WTC11 (cell line): Measurements from ENCODE around the gene ANGPTL2. TPM values are rescaled to one million over a fixed set of nuclear protein-coding genes. Genes with fewer than 3 reads are reported as not detected.

Source experiments
- ATAC-seq: fragments of 200-7000 bp; cut with Tn5 transposase; 2 replicates; pipeline ENCODE4 v1.10.0; 2021; ENCODE audit warnings: mild to moderate bottlenecking, moderate library complexity
- CTCF ChIA-PET: fragments of 300-600 bp; sonication (Branson Sonifier 250); formaldehyde crosslinking; loops from one replicate; lab custom pipeline; 2021; ENCODE audit warnings: antibody characterized with exemption; lab: Charles Lee
- POLR2A ChIA-PET: fragments of 350-600 bp; sonication (Branson Sonifier 250); formaldehyde crosslinking; loops from one replicate; lab custom pipeline; 2021; ENCODE audit warnings: antibody characterized with exemption; lab: Charles Lee
- DNase-seq: peaks from one replicate; pipeline ENCODE4 v3.0.0; 2021; ENCODE audit warnings: low spot score
- H3K27ac Mint-ChIP-seq: 2 replicates; pipeline ENCODE4 v1.8.0; 2021; ENCODE audit warnings: mixed read lengths
- H3K27me3 Mint-ChIP-seq: 2 replicates; pipeline ENCODE4 v1.8.0; 2021; ENCODE audit warnings: low read depth, mild to moderate bottlenecking, moderate library complexity, mixed read lengths
- H3K36me3 Mint-ChIP-seq: 2 replicates; pipeline ENCODE4 v1.8.0; 2021; ENCODE audit warnings: mixed read lengths
- H3K4me1 Mint-ChIP-seq: 2 replicates; pipeline ENCODE4 v1.8.0; 2022; ENCODE audit warnings: mixed read lengths
- H3K4me3 Mint-ChIP-seq: 2 replicates; pipeline ENCODE4 v1.8.0; 2021; ENCODE audit warnings: mild to moderate bottlenecking, moderate library complexity, mixed read lengths
- H3K9me3 Mint-ChIP-seq: 2 replicates; pipeline ENCODE4 v1.8.0; 2021; ENCODE audit warnings: mixed read lengths
- AR ChIP-seq: fragments of 250-450 bp; sonication (Bioruptor Pico); IDR thresholded peaks from 2 replicates; pipeline ENCODE4 v1.9.0; 2021; ENCODE audit warnings: mild to moderate bottlenecking
- CDX4 ChIP-seq: fragments of 250-450 bp; sonication (Bioruptor Pico); IDR thresholded peaks from 2 replicates; pipeline ENCODE4 v1.9.0; 2021; ENCODE audit warnings: moderate library complexity, mild to moderate bottlenecking, inconsistent platforms, borderline replicate concordance
- E2F4 ChIP-seq: sonication (generic); formaldehyde crosslinking; IDR thresholded peaks from 2 replicates; pipeline ENCODE4 v1.8.1; 2022; ENCODE audit warnings: low read depth, mild to moderate bottlenecking, moderate library complexity, missing genetic modification reagents, borderline replicate concordance
- KAT7 ChIP-seq: sonication (generic); formaldehyde crosslinking; IDR thresholded peaks from 2 replicates; pipeline ENCODE4 v1.8.1; 2023; ENCODE audit warnings: missing genetic modification reagents, mild to moderate bottlenecking, borderline replicate concordance
- NFATC4 ChIP-seq: fragments of 250-450 bp; sonication (Bioruptor Pico); IDR thresholded peaks from 2 replicates; pipeline ENCODE4 v1.9.0; 2021; ENCODE audit warnings: mild to moderate bottlenecking
- SOX15 ChIP-seq: fragments of 250-450 bp; sonication (Bioruptor Pico); IDR thresholded peaks from 2 replicates; pipeline ENCODE4 v1.9.0; 2021; ENCODE audit warnings: mild to moderate bottlenecking
- TCF7 ChIP-seq: sonication (generic); formaldehyde crosslinking; IDR thresholded peaks from 2 replicates; pipeline ENCODE4 v1.8.0; 2022; ENCODE audit warnings: mild to moderate bottlenecking, low read depth, missing genetic modification reagents, moderate library complexity
- ZNF121 ChIP-seq: sonication (generic); formaldehyde crosslinking; IDR thresholded peaks from 2 replicates; pipeline ENCODE4 v1.8.0; 2023; ENCODE audit warnings: missing genetic modification reagents
- ZNF317 ChIP-seq: sonication (generic); formaldehyde crosslinking; IDR thresholded peaks from 2 replicates; pipeline ENCODE4 v1.8.1; 2023; ENCODE audit warnings: low read depth, mild to moderate bottlenecking, moderate library complexity, missing genetic modification reagents, borderline replicate concordance
- total RNA-seq: library from RNA; stranded (reverse); gene quantifications from 3 replicates; pipeline ENCODE4 v1.2.3, GENCODE V29; 2021

ANGPTL2 gene
- total RNA-seq, 1 experiment from 2014 or later: 4.5 TPM

- DNase-seq: no peak
- no peaks in the 10 kb centered on the region for H3K27me3 Mint-ChIP-seq
- TF ChIP-seq ZNF317 (CRISPR knock-in tag) (no peak), AR (no peak), SOX15 (CRISPR knock-in tag) (no peak), CDX4 (CRISPR knock-in tag) (no peak), E2F4 (no peak), KAT7 (CRISPR knock-in tag) (no peak), NFATC4 (no peak), TCF7 (CRISPR knock-in tag) (no peak), ZNF121 (CRISPR knock-in tag) (no peak)
- H3K36me3 Mint-ChIP-seq: no peaks in the 10 kb centered on the region
- H3K27ac Mint-ChIP-seq: no peak overlapping the region
- no peaks in the 10 kb centered on the region for H3K4me1 Mint-ChIP-seq
- ATAC-seq: no peak
- H3K4me3 Mint-ChIP-seq: no peak overlapping the region
- ChIA-PET CTCF (no interaction called here), POLR2A (no interaction called here)
- no peaks in the 10 kb centered on the region for H3K9me3 Mint-ChIP-seq
Observed at GRCh38 chr9:127038531-127038930, 83.9 kb downstream of the ANGPTL2 start.

Other genes starting within 250 kb of the ANGPTL2 start
- gene RALGPS1, start 207.9 kb downstream of the ANGPTL2 start, total RNA-seq: 26.1 to 28.5 TPM (median 27.4 TPM) in 3 replicates
- 17.8 to 22.4 TPM (median 20.3 TPM) in 3 replicates for gene GARNL3, start 142.1 kb upstream of the ANGPTL2 start, total RNA-seq